IgD-negative memory B cell (primary cell): ENCODE measurements around the gene CAVIN3. TPM values are rescaled to one million over a fixed set of nuclear protein-coding genes. Genes with fewer than 3 reads are reported as not detected.
"Not testable (repeated sequence)": the region's sequence is repeated elsewhere in the genome, so short reads cannot be mapped to it uniquely, and the experiment has no call there.

Experiments
- H3K27ac Mint-ChIP-seq, 3 donors: one replicate each; pipeline ENCODE4 v1.8.0; 2020 to 2022; ENCODE audit warnings: mild to moderate bottlenecking in 3 of 3, mixed read lengths in 3 of 3, moderate library complexity in 1 of 3
- H3K27me3 Mint-ChIP-seq: one replicate; pipeline ENCODE4 v1.8.0; 2021; ENCODE audit warnings: mixed read lengths
- H3K36me3 Mint-ChIP-seq: one replicate; pipeline ENCODE4 v1.8.0; 2020; ENCODE audit warnings: mild to moderate bottlenecking, mixed read lengths
- H3K4me1 Mint-ChIP-seq, 3 donors: one replicate each; pipeline ENCODE4 v1.8.0; 2020 to 2022; ENCODE audit warnings: mixed read lengths in 3 of 3, mild to moderate bottlenecking in 1 of 3
- H3K4me3 Mint-ChIP-seq, 4 donors: one replicate each; pipeline ENCODE4 v1.8.0; 2020 to 2022; ENCODE audit warnings: mild to moderate bottlenecking in 4 of 4, mixed read lengths in 4 of 4, moderate library complexity in 3 of 4
- H3K9me3 Mint-ChIP-seq, 3 donors: one replicate each; pipeline ENCODE4 v1.8.0; 2020 to 2021; ENCODE audit warnings: mixed read lengths in 3 of 3, mild to moderate bottlenecking in 1 of 3
- polyA plus RNA-seq: library from polyadenylated mRNA; unstranded; fragments of 300-500 nt; fragmentation: Illumina TruSeq; gene quantifications from one replicate; pipeline ENCODE4 v1.2.3, GENCODE V29; 2021

Gene CAVIN3
- polyA plus RNA-seq, 1 donor from 2014 or later = not detected

GRCh38 chr11:6312106-6312505, 8.2 kb downstream of the CAVIN3 start:
- Mint-ChIP-seq H3K4me3 (no peak overlapping the region), H3K4me1 (peaks cover 0 to 5% (median 1%) of the 10 kb centered on the region in 3 donors), H3K27me3 (peaks cover 24% of the 10 kb centered on the region), H3K27ac (no peak overlapping the region), H3K9me3 (no peaks in the 10 kb centered on the region), H3K36me3 (no peaks in the 10 kb centered on the region)

- Mint-ChIP-seq H3K27me3 (peaks cover 7% of the 10 kb centered on the region), H3K27ac (peak overlapping the region in 1 of 3 donors; percentile 52), H3K4me3 (no peak overlapping the region), H3K36me3 (no peaks in the 10 kb centered on the region), H3K9me3 (no peaks in the 10 kb centered on the region), H3K4me1 (peaks cover 0 to 2% (median 0%) of the 10 kb centered on the region in 3 donors)
Measured at GRCh38 chr11:6307876-6308275, 12.4 kb downstream of the CAVIN3 start.

GRCh38 chr11:6305297-6305696, 15.0 kb downstream of the CAVIN3 start:
- H3K4me1 Mint-ChIP-seq = peaks cover 0 to 2% (median 0%) of the 10 kb centered on the region in 3 donors
- peak overlapping the region in 1 of 3 donors; percentile 24 for H3K27ac Mint-ChIP-seq
- no peak overlapping the region for H3K4me3 Mint-ChIP-seq
- no peaks in the 10 kb centered on the region for H3K9me3 Mint-ChIP-seq
- no peaks in the 10 kb centered on the region for H3K36me3 Mint-ChIP-seq
- peaks cover 3% of the 10 kb centered on the region for H3K27me3 Mint-ChIP-seq

GRCh38 chr11:6303661-6304060, 16.6 kb downstream of the CAVIN3 start:
- peaks cover 3% of the 10 kb centered on the region for H3K27me3 Mint-ChIP-seq
- H3K4me1 Mint-ChIP-seq = peaks cover 0 to 2% (median 0%) of the 10 kb centered on the region in 3 donors
- H3K9me3 Mint-ChIP-seq = no peaks in the 10 kb centered on the region
- H3K27ac Mint-ChIP-seq = no peak overlapping the region
- no peaks in the 10 kb centered on the region for H3K36me3 Mint-ChIP-seq
- no peak overlapping the region for H3K4me3 Mint-ChIP-seq

- Mint-ChIP-seq H3K27ac (no peak overlapping the region), H3K36me3 (peaks cover 2% of the 10 kb centered on the region), H3K9me3 (no peaks in the 10 kb centered on the region), H3K4me3 (no peak overlapping the region), H3K4me1 (no peaks in the 10 kb centered on the region), H3K27me3 (peaks cover 5% of the 10 kb centered on the region)
Measured at GRCh38 chr11:6301096-6301495, 19.2 kb downstream of the CAVIN3 start.

- H3K9me3 Mint-ChIP-seq = no peaks in the 10 kb centered on the region
- peaks cover 2% of the 10 kb centered on the region for H3K36me3 Mint-ChIP-seq
- no peaks in the 10 kb centered on the region for H3K4me1 Mint-ChIP-seq
- no peak overlapping the region for H3K4me3 Mint-ChIP-seq
- H3K27ac Mint-ChIP-seq = no peak overlapping the region
- peaks cover 7% of the 10 kb centered on the region for H3K27me3 Mint-ChIP-seq
Measured at GRCh38 chr11:6300325-6300724, 20.0 kb downstream of the CAVIN3 start.

- Mint-ChIP-seq H3K27ac (no peak overlapping the region), H3K9me3 (peaks cover 0 to 1% (median 0%) of the 10 kb centered on the region in 3 donors), H3K4me3 (no peak overlapping the region), H3K4me1 (no peaks in the 10 kb centered on the region), H3K36me3 (peaks cover 2% of the 10 kb centered on the region), H3K27me3 (peaks cover 7% of the 10 kb centered on the region)
Measured at GRCh38 chr11:6298605-6299004, 21.7 kb downstream of the CAVIN3 start.

- H3K27ac Mint-ChIP-seq = no peak overlapping the region
Measured at GRCh38 chr11:6297831-6298230, 22.5 kb downstream of the CAVIN3 start.

GRCh38 chr11:6285019-6285418, 35.3 kb downstream of the CAVIN3 start:
- Mint-ChIP-seq H3K27ac (no peak overlapping the region), H3K27me3 (peaks cover 12% of the 10 kb centered on the region), H3K36me3 (no peaks in the 10 kb centered on the region), H3K9me3 (no peaks in the 10 kb centered on the region), H3K4me3 (no peak overlapping the region), H3K4me1 (no peaks in the 10 kb centered on the region)

More at GRCh38 chr11:6297831-6298230, 22.5 kb downstream of the CAVIN3 start:
- no peaks in the 10 kb centered on the region for H3K4me1 Mint-ChIP-seq
- H3K36me3 Mint-ChIP-seq = peaks cover 2% of the 10 kb centered on the region
- H3K9me3 Mint-ChIP-seq = peaks cover 0 to 1% (median 0%) of the 10 kb centered on the region in 3 donors
- peaks cover 7% of the 10 kb centered on the region for H3K27me3 Mint-ChIP-seq
- no peak overlapping the region for H3K4me3 Mint-ChIP-seq

GRCh38 chr11:6284250-6284649, 36.1 kb downstream of the CAVIN3 start:
- H3K9me3 Mint-ChIP-seq = no peaks in the 10 kb centered on the region

GRCh38 chr11:6283453-6284023, 36.8 kb downstream of the CAVIN3 start:
- Mint-ChIP-seq H3K4me1 (no peaks in the 10 kb centered on the region), H3K27me3 (peaks cover 16% of the 10 kb centered on the region), H3K4me3 (no peak overlapping the region), H3K9me3 (no peaks in the 10 kb centered on the region), H3K27ac (no peak overlapping the region), H3K36me3 (no peaks in the 10 kb centered on the region)

More at GRCh38 chr11:6284250-6284649, 36.1 kb downstream of the CAVIN3 start:
- Mint-ChIP-seq H3K4me1 (no peaks in the 10 kb centered on the region), H3K27ac (no peak overlapping the region), H3K27me3 (peaks cover 12% of the 10 kb centered on the region), H3K36me3 (no peaks in the 10 kb centered on the region), H3K4me3 (no peak overlapping the region)

GRCh38 chr11:6280809-6281208, 39.5 kb downstream of the CAVIN3 start:
- Mint-ChIP-seq H3K27me3 (peaks cover 23% of the 10 kb centered on the region), H3K9me3 (peaks cover 0 to 11% (median 5%) of the 10 kb centered on the region in 3 donors)
- H3K4me3 Mint-ChIP-seq, H3K4me1 Mint-ChIP-seq, H3K27ac Mint-ChIP-seq, H3K36me3 Mint-ChIP-seq: not testable (repeated sequence)

GRCh38 chr11:6273188-6273587, 47.1 kb downstream of the CAVIN3 start:
- no peaks in the 10 kb centered on the region for H3K36me3 Mint-ChIP-seq
- H3K27me3 Mint-ChIP-seq = peaks cover 21% of the 10 kb centered on the region
- H3K4me1 Mint-ChIP-seq = no peaks in the 10 kb centered on the region
- peaks cover 0 to 11% (median 5%) of the 10 kb centered on the region in 3 donors for H3K9me3 Mint-ChIP-seq
- H3K27ac Mint-ChIP-seq = no peak overlapping the region
- no peak overlapping the region for H3K4me3 Mint-ChIP-seq

- no peak overlapping the region for H3K27ac Mint-ChIP-seq
- peaks cover 14% of the 10 kb centered on the region for H3K27me3 Mint-ChIP-seq
- no peak overlapping the region for H3K4me3 Mint-ChIP-seq
- H3K36me3 Mint-ChIP-seq = no peaks in the 10 kb centered on the region
- H3K9me3 Mint-ChIP-seq = peaks cover 0 to 4% (median 3%) of the 10 kb centered on the region in 3 donors
- H3K4me1 Mint-ChIP-seq = no peaks in the 10 kb centered on the region
Measured at GRCh38 chr11:6271598-6271997, 48.7 kb downstream of the CAVIN3 start.

- Mint-ChIP-seq H3K36me3 (no peaks in the 10 kb centered on the region), H3K27me3 (peaks cover 17% of the 10 kb centered on the region), H3K27ac (no peak overlapping the region), H3K4me1 (no peaks in the 10 kb centered on the region), H3K4me3 (no peak overlapping the region), H3K9me3 (no peaks in the 10 kb centered on the region)
Measured at GRCh38 chr11:6270584-6271246, 49.6 kb downstream of the CAVIN3 start.

GRCh38 chr11:6269994-6270393, 50.3 kb downstream of the CAVIN3 start:
- Mint-ChIP-seq H3K4me3 (no peak overlapping the region), H3K36me3 (no peaks in the 10 kb centered on the region), H3K4me1 (no peaks in the 10 kb centered on the region), H3K27me3 (peaks cover 16% of the 10 kb centered on the region), H3K27ac (no peak overlapping the region), H3K9me3 (no peaks in the 10 kb centered on the region)
